OCI-LY3 (cell line): ENCODE data around the gene ADRB2.
A peak's percentile ranks its signal among the peaks of the same experiment; 100 is the strongest.

Experiments
- H2AFZ ChIP-seq: fragments of 200-600, 300-600 bp; shearing (Covaris generic); 2 replicates; pipeline ENCODE4 v1.6.0; 2014; ENCODE audit warnings: antibody characterized with exemption, low read depth, low read length
- H3K27ac ChIP-seq: fragments of 200-600, 300-600 bp; sonication (generic); 2 replicates; pipeline ENCODE4 v1.5.1; 2014; ENCODE audit warnings: mild to moderate bottlenecking, low read length, moderate library complexity, mixed read lengths
- H3K27me3 ChIP-seq: fragments of 200-600, 300-600 bp; sonication (generic); 2 replicates; pipeline ENCODE4 v1.6.1; 2014; ENCODE audit warnings: low read depth, low read length, mixed read lengths
- H3K36me3 ChIP-seq: fragments of 200-600, 300-600 bp; sonication (generic); replicated peaks from 2 replicates; pipeline ENCODE3; 2014; ENCODE audit warnings: low read depth, low read length, mixed read lengths
- H3K4me1 ChIP-seq: fragments of 300-600, 200-600 bp; sonication (generic); 2 replicates; pipeline ENCODE4 v1.6.1; 2014; ENCODE audit warnings: low read length, mixed read lengths
- H3K4me2 ChIP-seq: fragments of 200-600, 300-600 bp; sonication (generic); 2 replicates; pipeline ENCODE4 v1.6.1; 2014; ENCODE audit warnings: low read length, mixed read lengths
- H3K4me3 ChIP-seq: fragments of 300-600, 200-600 bp; sonication (generic); 2 replicates; pipeline ENCODE4 v1.5.1; 2014; ENCODE audit warnings: antibody characterized with exemption, mild to moderate bottlenecking, low read length, moderate library complexity
- H3K79me2 ChIP-seq: fragments of 300-600, 200-600 bp; shearing (Covaris generic); 2 replicates; pipeline ENCODE4 v1.6.1; 2014; ENCODE audit warnings: mild to moderate bottlenecking, low read length, mixed read lengths
- H3K9ac ChIP-seq: fragments of 300-600, 200-600 bp; shearing (Covaris generic); 2 replicates; pipeline ENCODE4 v1.6.0; 2014; ENCODE audit warnings: mild to moderate bottlenecking, low read length, moderate library complexity
- H3K9me3 ChIP-seq: fragments of 200-600, 300-600 bp; shearing (Covaris generic); 2 replicates; pipeline ENCODE4 v1.6.1; 2014; ENCODE audit warnings: low read length, mixed read lengths; ENCODE audit not compliant: insufficient read depth
- H4K20me1 ChIP-seq: fragments of 200-600, 300-600 bp; sonication (generic); 2 replicates; pipeline ENCODE4 v1.6.1; 2016; ENCODE audit warnings: low read length, mixed read lengths; ENCODE audit not compliant: insufficient read depth
- CTCF ChIP-seq: fragments of 200-600, 300-600 bp; sonication (generic); IDR thresholded peaks from 2 replicates; pipeline ENCODE4 v1.5.1; 2014; ENCODE audit warnings: antibody characterized with exemption, low read length, low read depth
- EZH2phosphoT487 ChIP-seq: fragments of 200-600 bp; shearing (Covaris generic); IDR thresholded peaks from 2 replicates; pipeline ENCODE4 v1.6.1; 2018; ENCODE audit warnings: antibody characterized with exemption, mixed run types, low read depth

The ADRB2 gene

GRCh38 chr5:148815086-148815485 is 11.3 kb upstream of the ADRB2 start:
- no peaks in the 10 kb centered on the region for H3K9me3 ChIP-seq
- no peak overlapping the region for H3K4me2 ChIP-seq
- H3K4me3 ChIP-seq: no peak overlapping the region
- H3K36me3 ChIP-seq: no peaks in the 10 kb centered on the region
- H4K20me1 ChIP-seq: no peaks in the 10 kb centered on the region
- no peaks in the 10 kb centered on the region for H3K79me2 ChIP-seq
- TF ChIP-seq EZH2phosphoT487: no peak
- TF ChIP-seq CTCF: no peak
- H2AFZ ChIP-seq: no peak overlapping the region
- H3K27ac ChIP-seq: no peak overlapping the region
- no peak overlapping the region for H3K9ac ChIP-seq
- peaks cover 15% of the 10 kb centered on the region for H3K27me3 ChIP-seq
- H3K4me1 ChIP-seq: peaks cover 45% of the 10 kb centered on the region

GRCh38 chr5:148815578-148815977 is 10.8 kb upstream of the ADRB2 start:
- no peak overlapping the region for H3K27ac ChIP-seq
- H3K4me3 ChIP-seq: no peak overlapping the region
- peaks cover 17% of the 10 kb centered on the region for H3K27me3 ChIP-seq
- H4K20me1 ChIP-seq: no peaks in the 10 kb centered on the region
- H3K79me2 ChIP-seq: no peaks in the 10 kb centered on the region
- H2AFZ ChIP-seq: no peak overlapping the region
- peaks cover 40% of the 10 kb centered on the region for H3K4me1 ChIP-seq
- TF ChIP-seq EZH2phosphoT487 (no peak), CTCF (no peak)
- H3K9ac ChIP-seq: no peak overlapping the region
- H3K9me3 ChIP-seq: no peaks in the 10 kb centered on the region
- H3K36me3 ChIP-seq: no peaks in the 10 kb centered on the region
- H3K4me2 ChIP-seq: no peak overlapping the region

GRCh38 chr5:148816357-148816756 is 10.1 kb upstream of the ADRB2 start:
- Histone ChIP-seq H3K4me1 (peaks cover 35% of the 10 kb centered on the region), H3K27ac (no peak overlapping the region), H3K9me3 (no peaks in the 10 kb centered on the region), H3K36me3 (no peaks in the 10 kb centered on the region), H3K79me2 (no peaks in the 10 kb centered on the region), H3K9ac (no peak overlapping the region), H2AFZ (no peak overlapping the region), H3K4me3 (peak overlapping the region; percentile 17; the same call in 1 of the 2 replicates), H4K20me1 (no peaks in the 10 kb centered on the region), H3K27me3 (peaks cover 22% of the 10 kb centered on the region), H3K4me2 (peak overlapping the region; percentile 53)
- TF ChIP-seq CTCF (no peak), EZH2phosphoT487 (no peak)

- Histone ChIP-seq H3K4me3 (peak overlapping the region; percentile 17; the same call in 1 of the 2 replicates), H3K9ac (no peak overlapping the region), H2AFZ (no peak overlapping the region), H3K4me1 (peaks cover 31% of the 10 kb centered on the region), H3K27me3 (peaks cover 27% of the 10 kb centered on the region), H4K20me1 (no peaks in the 10 kb centered on the region), H3K4me2 (peak overlapping the region; percentile 53), H3K36me3 (no peaks in the 10 kb centered on the region), H3K9me3 (no peaks in the 10 kb centered on the region), H3K79me2 (no peaks in the 10 kb centered on the region), H3K27ac (no peak overlapping the region)
- no peak for TF ChIP-seq CTCF
- no peak for TF ChIP-seq EZH2phosphoT487
Observed at GRCh38 chr5:148816782-148817181, 9.6 kb upstream of the ADRB2 start.
